ENCODE measurements around the gene UBR4. TPM values are rescaled to one million over a fixed set of nuclear protein-coding genes. Genes with fewer than 3 reads are reported as not detected.

UBR4 gene
- polyA plus RNA-seq, 1 donor (not counting 4 experiments of a cell fraction or from before 2014, with no cell fraction given) = 39.0 TPM

DNA sequence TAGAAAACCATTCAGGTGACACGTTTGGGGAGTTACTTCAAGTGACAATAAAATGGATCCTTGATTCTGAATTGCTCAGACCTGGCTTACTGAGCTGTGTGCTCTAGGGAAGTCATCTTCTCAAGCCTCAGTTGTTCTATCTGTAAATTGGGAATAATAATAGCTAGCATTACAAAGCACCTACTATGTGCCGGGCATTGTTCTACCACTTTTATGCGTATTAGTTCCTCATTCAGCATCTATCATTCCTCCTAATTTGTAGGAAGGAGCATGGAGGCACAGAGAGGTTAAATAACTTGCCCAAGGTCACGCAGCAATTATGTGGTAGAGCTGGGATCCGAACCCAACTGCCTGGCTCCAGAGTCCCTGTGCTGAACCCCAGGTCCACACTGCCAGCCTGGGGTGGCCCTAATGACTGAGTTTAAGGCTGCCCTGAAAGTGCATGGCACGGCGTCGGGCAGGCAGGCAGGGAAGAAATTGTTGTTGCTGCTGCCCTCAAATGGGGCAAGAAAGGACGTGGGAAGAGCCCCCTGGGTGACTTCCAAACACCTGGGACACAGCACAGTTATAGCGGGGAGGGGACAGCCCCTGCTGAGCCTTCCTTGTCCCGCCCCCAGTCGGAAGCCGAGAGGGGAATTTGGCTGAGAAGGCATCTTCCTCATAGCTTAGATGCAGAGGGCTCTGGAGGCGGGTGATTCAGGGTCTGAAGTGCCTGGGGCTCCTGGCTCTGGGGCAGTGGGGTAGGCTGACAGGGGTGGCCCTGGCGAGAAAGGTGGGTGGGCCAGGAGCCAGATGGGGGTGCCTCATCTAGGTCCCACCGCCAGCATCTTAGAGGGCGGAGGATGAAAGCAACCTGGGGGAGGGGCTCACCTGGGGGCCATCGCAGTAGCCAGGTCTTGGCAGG is 167.1 kb downstream of the UBR4 start:
- TF ChIP-seq EZH2 (IDR thresholded peaks at IDR 0.05; ENCODE audit: low read length) = no peak
- TF ChIP-seq, protein P1, sequence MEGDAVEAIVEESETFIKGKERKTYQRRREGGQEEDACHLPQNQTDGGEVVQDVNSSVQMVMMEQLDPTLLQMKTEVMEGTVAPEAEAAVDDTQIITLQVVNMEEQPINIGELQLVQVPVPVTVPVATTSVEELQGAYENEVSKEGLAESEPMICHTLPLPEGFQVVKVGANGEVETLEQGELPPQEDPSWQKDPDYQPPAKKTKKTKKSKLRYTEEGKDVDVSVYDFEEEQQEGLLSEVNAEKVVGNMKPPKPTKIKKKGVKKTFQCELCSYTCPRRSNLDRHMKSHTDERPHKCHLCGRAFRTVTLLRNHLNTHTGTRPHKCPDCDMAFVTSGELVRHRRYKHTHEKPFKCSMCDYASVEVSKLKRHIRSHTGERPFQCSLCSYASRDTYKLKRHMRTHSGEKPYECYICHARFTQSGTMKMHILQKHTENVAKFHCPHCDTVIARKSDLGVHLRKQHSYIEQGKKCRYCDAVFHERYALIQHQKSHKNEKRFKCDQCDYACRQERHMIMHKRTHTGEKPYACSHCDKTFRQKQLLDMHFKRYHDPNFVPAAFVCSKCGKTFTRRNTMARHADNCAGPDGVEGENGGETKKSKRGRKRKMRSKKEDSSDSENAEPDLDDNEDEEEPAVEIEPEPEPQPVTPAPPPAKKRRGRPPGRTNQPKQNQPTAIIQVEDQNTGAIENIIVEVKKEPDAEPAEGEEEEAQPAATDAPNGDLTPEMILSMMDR (optimal IDR thresholded peaks at IDR 0.05 in 1 of 3, IDR thresholded peaks at IDR 0.05 in 1 of 3, conservative IDR thresholded peaks at IDR 0.05 in 1 of 3; ENCODE audit: extremely low read depth in 1 of 3, insufficient read depth in 2 of 3, low read length in 3 of 3) = no peak
- Histone ChIP-seq H3K79me2 (ENCODE audit: control insufficient read depth, insufficient read depth, low read length) (no peaks in the 10 kb centered on the region), H2AFZ (ENCODE audit: control insufficient read depth, low read length) (peak overlapping the region; percentile 36), H3K27ac (ENCODE audit: control insufficient read depth, insufficient read depth, low read length) (no peak overlapping the region), H3K36me3 (ENCODE audit: control insufficient read depth in 2 of 2, extremely low read depth in 1 of 2, insufficient read depth in 2 of 2, low read length in 2 of 2) (no peaks in the 10 kb centered on the region), H3K4me3 (ENCODE audit: control insufficient read depth in 2 of 3, extremely low read depth in 1 of 3, insufficient read depth in 2 of 3, low read depth in 1 of 3, low read length in 3 of 3) (no peak overlapping the region), H3K9ac (ENCODE audit: control insufficient read depth, extremely low read depth, insufficient read depth, low read length) (no peak overlapping the region), H3K9me1 (ENCODE audit: control insufficient read depth, extremely low read depth, insufficient read depth, low read length) (no peaks in the 10 kb centered on the region), H4K20me1 (ENCODE audit: control insufficient read depth, extremely low read depth, insufficient read depth, low read length) (no peaks in the 10 kb centered on the region), H3K9me3 (ENCODE audit: control insufficient read depth, low read depth, low read length) (no peaks in the 10 kb centered on the region), H3K27me3 (ENCODE audit: control insufficient read depth, extremely low read depth, insufficient read depth, low read length) (no peaks in the 10 kb centered on the region), H3K4me1 (ENCODE audit: control insufficient read depth, extremely low read depth, insufficient read depth, low read length) (no peaks in the 10 kb centered on the region), H3K4me2 (ENCODE audit: control insufficient read depth, extremely low read depth, insufficient read depth, low read depth, low read length) (no peak overlapping the region)
- peak; percentile 43 for FAIRE-seq
- no peak for DNase-seq (ENCODE audit: low read depth, low spot score)
- dilution Hi-C loops (cut with MboI; ENCODE audit: extremely low pct_ligation_motif_present, low sequenced_read_pairs) = no loop called here

DNA sequence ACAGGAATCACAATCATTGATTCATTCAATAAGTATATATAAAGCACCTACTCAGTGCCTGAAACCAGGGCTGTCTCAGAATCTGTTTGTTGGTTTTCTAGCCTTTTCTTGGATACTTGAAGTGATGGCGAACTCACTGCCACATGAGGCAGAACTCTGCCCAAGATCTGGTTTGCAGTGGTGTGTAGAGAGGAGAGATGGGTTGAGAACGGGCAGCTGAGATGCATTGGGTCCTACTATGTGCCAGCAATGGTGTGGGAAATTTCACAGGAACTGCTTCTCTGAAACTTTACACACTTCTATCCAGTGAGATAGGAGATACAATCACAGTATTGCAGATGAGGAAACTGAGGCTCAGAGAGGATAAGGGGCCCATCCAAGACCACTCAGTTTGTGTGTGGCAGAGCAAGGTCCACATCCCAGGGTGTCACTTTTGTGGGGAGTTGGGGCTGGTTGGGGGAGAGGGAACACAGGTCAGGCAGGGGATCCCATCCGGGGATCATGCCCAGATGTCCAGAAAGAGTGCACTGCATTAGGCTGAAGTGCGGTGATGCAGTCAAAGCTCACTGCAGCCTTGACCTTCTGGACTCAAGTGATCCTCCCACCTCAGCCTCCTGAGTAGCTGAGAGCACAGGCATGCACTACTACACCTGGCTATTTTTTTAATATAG is 169.9 kb downstream of the UBR4 start:
- Histone ChIP-seq H2AFZ (ENCODE audit: control insufficient read depth, low read length) (no peak overlapping the region), H3K9me3 (ENCODE audit: control insufficient read depth, low read depth, low read length) (no peaks in the 10 kb centered on the region), H3K4me1 (ENCODE audit: control insufficient read depth, extremely low read depth, insufficient read depth, low read length) (peaks cover 9% of the 10 kb centered on the region), H3K36me3 (ENCODE audit: control insufficient read depth in 2 of 2, extremely low read depth in 1 of 2, insufficient read depth in 2 of 2, low read length in 2 of 2) (no peaks in the 10 kb centered on the region), H3K79me2 (ENCODE audit: control insufficient read depth, insufficient read depth, low read length) (no peaks in the 10 kb centered on the region), H3K9me1 (ENCODE audit: control insufficient read depth, extremely low read depth, insufficient read depth, low read length) (no peaks in the 10 kb centered on the region), H3K4me2 (ENCODE audit: control insufficient read depth, extremely low read depth, insufficient read depth, low read depth, low read length) (no peak overlapping the region), H3K4me3 (ENCODE audit: control insufficient read depth in 2 of 3, extremely low read depth in 1 of 3, insufficient read depth in 2 of 3, low read depth in 1 of 3, low read length in 3 of 3) (no peak overlapping the region), H3K27ac (ENCODE audit: control insufficient read depth, insufficient read depth, low read length) (no peak overlapping the region), H3K27me3 (ENCODE audit: control insufficient read depth, extremely low read depth, insufficient read depth, low read length) (no peaks in the 10 kb centered on the region), H4K20me1 (ENCODE audit: control insufficient read depth, extremely low read depth, insufficient read depth, low read length) (no peaks in the 10 kb centered on the region), H3K9ac (ENCODE audit: control insufficient read depth, extremely low read depth, insufficient read depth, low read length) (no peak overlapping the region)
- DNase-seq (ENCODE audit: low read depth, low spot score) (no peak), FAIRE-seq (no peak)
- dilution Hi-C loops (cut with MboI; ENCODE audit: extremely low pct_ligation_motif_present, low sequenced_read_pairs) = no loop called here
- TF ChIP-seq, protein P1 (optimal IDR thresholded peaks at IDR 0.05 in 1 of 3, IDR thresholded peaks at IDR 0.05 in 1 of 3, conservative IDR thresholded peaks at IDR 0.05 in 1 of 3; ENCODE audit: extremely low read depth in 1 of 3, insufficient read depth in 2 of 3, low read length in 3 of 3) = no peak
- TF ChIP-seq EZH2 (IDR thresholded peaks at IDR 0.05; ENCODE audit: low read length) = no peak

Measured in keratinocyte (primary cell).